ENCODE results near the gene SAP130.
"Not testable (repeated sequence)": the region's sequence is repeated elsewhere in the genome, so short reads cannot be mapped to it uniquely, and the experiment has no call there.

The SAP130 gene

GRCh38 chr2:127950264-127950663, 77.6 kb downstream of the SAP130 start:
- DNase-seq: no peak

- no peak for DNase-seq
Observed at GRCh38 chr2:127945281-127945680, 82.6 kb downstream of the SAP130 start.

- DNase-seq: no peak
Observed at GRCh38 chr2:127943186-127943585, 84.7 kb downstream of the SAP130 start.

GRCh38 chr2:127942002-127942401, 85.9 kb downstream of the SAP130 start:
- DNase-seq: no peak

GRCh38 chr2:127941461-127941860, 86.4 kb downstream of the SAP130 start:
- DNase-seq: no peak

- no peak for DNase-seq
Observed at GRCh38 chr2:127940641-127941040, 87.2 kb downstream of the SAP130 start.

- no peak for DNase-seq
Observed at GRCh38 chr2:127935337-127935736, 92.5 kb downstream of the SAP130 start.

- DNase-seq: no peak
Observed at GRCh38 chr2:127932199-127932876, 95.5 kb downstream of the SAP130 start.

- DNase-seq: no peak
Observed at GRCh38 chr2:127929449-127929848, 98.4 kb downstream of the SAP130 start.

GRCh38 chr2:127927384-127927783, 100.5 kb downstream of the SAP130 start:
- no peak for DNase-seq

GRCh38 chr2:127917916-127918315, 109.9 kb downstream of the SAP130 start:
- DNase-seq: no peak

GRCh38 chr2:127913808-127914457, 113.9 kb downstream of the SAP130 start:
- DNase-seq: no peak

- no peak for DNase-seq
Observed at GRCh38 chr2:127911737-127912136, 116.1 kb downstream of the SAP130 start.

GRCh38 chr2:127910415-127910814, 117.4 kb downstream of the SAP130 start:
- no peak for DNase-seq

GRCh38 chr2:127909019-127909418, 118.8 kb downstream of the SAP130 start:
- DNase-seq: no peak

- not testable (repeated sequence) for DNase-seq
Observed at GRCh38 chr2:127907733-127908400, 120.0 kb downstream of the SAP130 start.

GRCh38 chr2:127906206-127906926, 121.5 kb downstream of the SAP130 start:
- DNase-seq: no peak

GRCh38 chr2:127901339-127902056, 126.4 kb downstream of the SAP130 start:
- no peak for DNase-seq

GRCh38 chr2:127897531-127898211, 130.2 kb downstream of the SAP130 start:
- no peak for DNase-seq

- DNase-seq: no peak
Observed at GRCh38 chr2:127893494-127893893, 134.4 kb downstream of the SAP130 start.

- no peak for DNase-seq
Observed at GRCh38 chr2:127893033-127893432, 134.8 kb downstream of the SAP130 start.

GRCh38 chr2:127891811-127892210, 136.0 kb downstream of the SAP130 start:
- DNase-seq: no peak

Measured in stimulated activated CD4-positive, alpha-beta T cell treated with anti-CD3 and anti-CD28 coated beads, Interleukin-4, amount 100 ng/mL, for 24 hours (primary cell).